ENCODE measurements around the gene RNASET2. TPM values are rescaled to one million over a fixed set of nuclear protein-coding genes. Genes with fewer than 3 reads are reported as not detected.

RNASET2 gene
- polyA plus RNA-seq, 3 donors = 432 to 562 (median 493) TPM

DNA sequence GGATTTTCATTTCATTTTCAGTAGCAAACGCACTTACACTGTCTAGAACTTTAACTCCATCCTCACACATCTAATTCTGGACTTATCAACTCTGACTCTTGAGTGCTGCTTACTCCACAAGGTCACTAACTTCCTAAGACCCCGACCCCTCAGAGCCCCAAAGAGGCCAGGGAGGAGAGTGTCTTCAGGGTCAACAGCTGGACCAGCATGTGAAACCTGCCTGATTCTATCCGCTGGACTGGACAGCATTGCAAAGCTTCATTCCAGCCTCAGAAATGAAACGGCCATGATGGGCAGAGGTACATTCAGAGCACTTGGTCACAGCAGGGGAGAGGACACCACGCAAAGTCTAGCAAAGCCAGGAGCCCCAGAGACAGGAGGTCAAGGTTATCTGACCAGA is 9.1 kb downstream of the RNASET2 start:
- peaks cover 0 to 5% (median 0%) of the 10 kb centered on the region in 7 donors for H3K9me3 Mint-ChIP-seq
- Histone ChIP-seq H2AFZ (ENCODE audit: insufficient read depth, low read depth, low read length, poor library complexity, severe bottlenecking) (no peak overlapping the region), H3K36me3 (replicated peaks in 1 of 2; ENCODE audit: control insufficient read depth in 1 of 2, insufficient read depth in 2 of 2, low read length in 2 of 2) (peaks cover 75 to 97% of the 10 kb centered on the region in 2 donors), H3K9me3 (replicated peaks in 1 of 2; ENCODE audit: control insufficient read depth in 1 of 2, insufficient read depth in 1 of 2, low read length in 2 of 2) (no peaks in the 10 kb centered on the region), H3K9ac (ENCODE audit: insufficient read depth, low read length, poor library complexity, severe bottlenecking) (no peak overlapping the region), H3K27me3 (ENCODE audit: control insufficient read depth in 2 of 2, insufficient read depth in 2 of 2, low read length in 2 of 2) (no peaks in the 10 kb centered on the region), H3K4me2 (replicated peaks; ENCODE audit: extremely low read depth, low read length, poor library complexity, severe bottlenecking) (no peak overlapping the region), H3K79me2 (ENCODE audit: insufficient read depth, low read length) (peaks cover 60% of the 10 kb centered on the region), H3K4me3 (replicated peaks in 1 of 3; ENCODE audit: low read depth in 2 of 3, low read length in 3 of 3) (no peak overlapping the region), H3K4me1 (ENCODE audit: control insufficient read depth in 1 of 2, insufficient read depth in 2 of 2, low read length in 2 of 2) (peaks cover 29 to 31% of the 10 kb centered on the region in 2 donors), H3K27ac (ENCODE audit: low read depth in 1 of 2, low read length in 2 of 2) (no peak overlapping the region), H4K20me1 (ENCODE audit: insufficient read depth, low read length) (peaks cover 99% of the 10 kb centered on the region)
- TF ChIP-seq, protein P1, sequence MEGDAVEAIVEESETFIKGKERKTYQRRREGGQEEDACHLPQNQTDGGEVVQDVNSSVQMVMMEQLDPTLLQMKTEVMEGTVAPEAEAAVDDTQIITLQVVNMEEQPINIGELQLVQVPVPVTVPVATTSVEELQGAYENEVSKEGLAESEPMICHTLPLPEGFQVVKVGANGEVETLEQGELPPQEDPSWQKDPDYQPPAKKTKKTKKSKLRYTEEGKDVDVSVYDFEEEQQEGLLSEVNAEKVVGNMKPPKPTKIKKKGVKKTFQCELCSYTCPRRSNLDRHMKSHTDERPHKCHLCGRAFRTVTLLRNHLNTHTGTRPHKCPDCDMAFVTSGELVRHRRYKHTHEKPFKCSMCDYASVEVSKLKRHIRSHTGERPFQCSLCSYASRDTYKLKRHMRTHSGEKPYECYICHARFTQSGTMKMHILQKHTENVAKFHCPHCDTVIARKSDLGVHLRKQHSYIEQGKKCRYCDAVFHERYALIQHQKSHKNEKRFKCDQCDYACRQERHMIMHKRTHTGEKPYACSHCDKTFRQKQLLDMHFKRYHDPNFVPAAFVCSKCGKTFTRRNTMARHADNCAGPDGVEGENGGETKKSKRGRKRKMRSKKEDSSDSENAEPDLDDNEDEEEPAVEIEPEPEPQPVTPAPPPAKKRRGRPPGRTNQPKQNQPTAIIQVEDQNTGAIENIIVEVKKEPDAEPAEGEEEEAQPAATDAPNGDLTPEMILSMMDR (IDR thresholded peaks at IDR 0.05) = no peak
- H3K4me1 Mint-ChIP-seq = peaks cover 34% of the 10 kb centered on the region
- 93% methylated on average over 5 of the region's 5 CpGs for WGBS (ENCODE audit: insufficient coverage)
- DNase-seq = no peak
- peak overlapping the region in 3 of 7 donors; percentile 10 to 76 (median 65) for H3K27ac Mint-ChIP-seq
- intact Hi-C loops (cut with micrococcal nuclease) = no loop called here
- H3K4me3 Mint-ChIP-seq = no peak overlapping the region
- peaks cover 71 to 97% of the 10 kb centered on the region in 2 donors for H3K36me3 Mint-ChIP-seq
- no peaks in the 10 kb centered on the region for H3K27me3 Mint-ChIP-seq (ENCODE audit: low read depth in 3 of 3)

DNA sequence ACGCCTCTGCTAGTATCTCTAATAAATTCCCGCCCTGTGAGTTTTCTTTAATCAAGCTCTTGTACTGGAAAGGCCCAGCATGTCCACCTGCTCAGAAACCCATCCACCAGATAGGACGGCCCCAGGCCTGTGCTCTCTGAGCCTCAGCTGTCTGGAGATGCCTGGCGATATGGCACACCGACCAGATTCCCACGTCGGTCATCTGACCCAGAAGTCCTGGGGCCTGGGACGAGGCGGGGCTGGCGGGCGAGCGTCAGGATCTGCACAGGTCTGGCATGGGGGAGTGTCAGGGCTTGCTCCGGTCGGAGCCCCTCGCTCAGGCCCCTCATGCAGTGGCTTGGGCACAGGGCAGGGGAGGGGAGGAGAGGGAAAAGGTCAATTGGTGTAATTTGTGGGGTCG is 10.2 kb downstream of the RNASET2 start:
- Mint-ChIP-seq H3K9me3 (peaks cover 0 to 2% (median 0%) of the 10 kb centered on the region in 7 donors), H3K27ac (peak overlapping the region in 3 of 7 donors; percentile 25 to 66 (median 26))

More for the DNA sequence above, 10.2 kb downstream of the RNASET2 start:
- peaks cover 24% of the 10 kb centered on the region for H3K4me1 Mint-ChIP-seq
- H3K9me3 ChIP-seq (replicated peaks in 1 of 2; ENCODE audit: control insufficient read depth in 1 of 2, insufficient read depth in 1 of 2, low read length in 2 of 2) = no peaks in the 10 kb centered on the region
- H3K4me2 ChIP-seq (replicated peaks; ENCODE audit: extremely low read depth, low read length, poor library complexity, severe bottlenecking) = no peak overlapping the region
- H3K79me2 ChIP-seq (ENCODE audit: insufficient read depth, low read length) = peaks cover 54% of the 10 kb centered on the region
- H3K36me3 Mint-ChIP-seq = peaks cover 72 to 98% of the 10 kb centered on the region in 2 donors
- H4K20me1 ChIP-seq (ENCODE audit: insufficient read depth, low read length) = peaks cover 99% of the 10 kb centered on the region
- H3K27me3 ChIP-seq (ENCODE audit: control insufficient read depth in 2 of 2, insufficient read depth in 2 of 2, low read length in 2 of 2) = no peaks in the 10 kb centered on the region
- intact Hi-C loops (cut with micrococcal nuclease) = no loop called here
- H2AFZ ChIP-seq (ENCODE audit: insufficient read depth, low read depth, low read length, poor library complexity, severe bottlenecking) = no peak overlapping the region
- no peak overlapping the region for H3K4me3 Mint-ChIP-seq
- H3K9ac ChIP-seq (ENCODE audit: insufficient read depth, low read length, poor library complexity, severe bottlenecking) = no peak overlapping the region
- H3K36me3 ChIP-seq (replicated peaks in 1 of 2; ENCODE audit: control insufficient read depth in 1 of 2, insufficient read depth in 2 of 2, low read length in 2 of 2) = peaks cover 79 to 99% of the 10 kb centered on the region in 2 donors
- TF ChIP-seq, protein P1 (IDR thresholded peaks at IDR 0.05) = no peak
- DNase-seq = no peak
- WGBS (ENCODE audit: insufficient coverage) = 94% methylated on average over 14 of the region's 16 CpGs
- no peak overlapping the region for H3K4me3 ChIP-seq (replicated peaks in 1 of 3; ENCODE audit: low read depth in 2 of 3, low read length in 3 of 3)
- H3K27ac ChIP-seq (ENCODE audit: low read depth in 1 of 2, low read length in 2 of 2) = no peak overlapping the region
- H3K27me3 Mint-ChIP-seq (ENCODE audit: low read depth in 3 of 3) = no peaks in the 10 kb centered on the region
- H3K4me1 ChIP-seq (ENCODE audit: control insufficient read depth in 1 of 2, insufficient read depth in 2 of 2, low read length in 2 of 2) = peaks cover 18 to 20% of the 10 kb centered on the region in 2 donors

All from CD14-positive monocyte (primary cell).